ENCODE data around the gene ARL8B. TPM values are rescaled to one million over a fixed set of nuclear protein-coding genes. Genes with fewer than 3 reads are reported as not detected.

ARL8B gene
- polyA plus RNA-seq, 1 experiment, result 47.0 TPM

- DNase-seq (ENCODE audit: low read depth, low spot score), result no peak
- POLR2A ChIA-PET, result no interaction called here
- TF ChIP-seq CTCF (IDR thresholded peaks at IDR 0.05; ENCODE audit: low read depth, low read length), result no peak
- Histone ChIP-seq H3K27ac (ENCODE audit: low read depth, low read length) (no peak overlapping the region), H3K9me3 (ENCODE audit: control insufficient read depth, insufficient read depth, low read length) (no peaks in the 10 kb centered on the region), H3K4me3 (ENCODE audit: low read depth, low read length) (no peak overlapping the region), H3K27me3 (ENCODE audit: control insufficient read depth, insufficient read depth, low read length) (no peaks in the 10 kb centered on the region)
- CTCF ChIA-PET, result interaction anchor here (0.6 kb wide), 1 partner anchor 16 kb away, joined by 3 read pairs; no protein-coding TSS in a partner anchor
Observed at GRCh38 chr3:5184499-5184898, 62.4 kb downstream of the ARL8B start.

GRCh38 chr3:5185093-5185673 lies 63.1 kb downstream of the ARL8B start:
- CTCF ChIA-PET, result interaction anchor here (1.4 kb wide), 1 partner anchor 474 kb away, joined by 4 read pairs; no protein-coding TSS in a partner anchor
- POLR2A ChIA-PET, result no interaction called here

GRCh38 chr3:5186089-5186857 lies 64.2 kb downstream of the ARL8B start:
- no peak for TF ChIP-seq CTCF (IDR thresholded peaks at IDR 0.05; ENCODE audit: low read depth, low read length)
- CTCF ChIA-PET, result interaction anchor here (0.8 to 1.4 kb wide), 2 partner anchors 10 to 475 kb away, joined by 3 to 4 read pairs; no protein-coding TSS in a partner anchor
- peak overlapping the region; percentile 33 for H3K4me3 ChIP-seq (ENCODE audit: low read depth, low read length)
- no peak for DNase-seq (ENCODE audit: low read depth, low spot score)
- no peak overlapping the region for H3K27ac ChIP-seq (ENCODE audit: low read depth, low read length)
- H3K27me3 ChIP-seq (ENCODE audit: control insufficient read depth, insufficient read depth, low read length), result no peaks in the 10 kb centered on the region
- POLR2A ChIA-PET, result interaction anchor here (0.5 to 0.8 kb wide), 3 partner anchors 60 to 66 kb away, joined by 3 to 5 read pairs (median 3); no protein-coding TSS in a partner anchor
- H3K9me3 ChIP-seq (ENCODE audit: control insufficient read depth, insufficient read depth, low read length), result no peaks in the 10 kb centered on the region

More at GRCh38 chr3:5185093-5185673, 63.1 kb downstream of the ARL8B start:
- no peak for DNase-seq (ENCODE audit: low read depth, low spot score)
- Histone ChIP-seq H3K4me3 (ENCODE audit: low read depth, low read length) (no peak overlapping the region), H3K27me3 (ENCODE audit: control insufficient read depth, insufficient read depth, low read length) (no peaks in the 10 kb centered on the region), H3K9me3 (ENCODE audit: control insufficient read depth, insufficient read depth, low read length) (no peaks in the 10 kb centered on the region), H3K27ac (ENCODE audit: low read depth, low read length) (no peak overlapping the region)
- TF ChIP-seq CTCF (IDR thresholded peaks at IDR 0.05; ENCODE audit: low read depth, low read length), result no peak

GRCh38 chr3:5186858-5187155 lies 64.7 kb downstream of the ARL8B start:
- ChIA-PET CTCF (interaction anchor here (0.7 to 0.8 kb wide), 2 partner anchors 10 to 129 kb away, joined by 3 read pairs; no protein-coding TSS in a partner anchor), POLR2A (interaction anchor here (0.7 to 0.8 kb wide), 2 partner anchors 61 to 64 kb away, joined by 3 read pairs; no protein-coding TSS in a partner anchor)
- DNase-seq (ENCODE audit: low read depth, low spot score), result no peak
- H3K27me3 ChIP-seq (ENCODE audit: control insufficient read depth, insufficient read depth, low read length), result no peaks in the 10 kb centered on the region
- peak overlapping the region; percentile 57 for H3K4me3 ChIP-seq (ENCODE audit: low read depth, low read length)
- no peaks in the 10 kb centered on the region for H3K9me3 ChIP-seq (ENCODE audit: control insufficient read depth, insufficient read depth, low read length)
- TF ChIP-seq CTCF (IDR thresholded peaks at IDR 0.05; ENCODE audit: low read depth, low read length), result no peak
- H3K27ac ChIP-seq (ENCODE audit: low read depth, low read length), result peak overlapping the region; percentile 43
